Suppressor macrophage (primary cell): ENCODE results near the gene EIF5A.

ENCODE experiments used
- DNase-seq, 4 experiments: peaks; one replicate each; pipeline ENCODE4 v3.0.0-alpha.2; 2020 to 2022

Gene EIF5A

GRCh38 chr17:7313890-7314718 is 6.7 kb downstream of the EIF5A start:
- no peak for DNase-seq

- DNase-seq: peak; percentile 90 to 96 (median 94)
Measured at GRCh38 chr17:7314719-7315569, 7.5 kb downstream of the EIF5A start, which contains the start of gene GPS2. Gene GPS2 (minus strand): TSS chr17:7315360. CDS start chr17:7315052, 308 bp downstream.

- no peak for DNase-seq
Measured at GRCh38 chr17:7315570-7316235, 8.3 kb downstream of the EIF5A start.

GRCh38 chr17:7317161-7317803 is 9.9 kb downstream of the EIF5A start:
- no peak for DNase-seq

- no peak for DNase-seq
Measured at GRCh38 chr17:7318121-7318860, 10.9 kb downstream of the EIF5A start.

GRCh38 chr17:7321466-7321865 is 14.0 kb downstream of the EIF5A start:
- DNase-seq: no peak

GRCh38 chr17:7322520-7323194 is 15.2 kb downstream of the EIF5A start:
- DNase-seq: no peak

- DNase-seq: peak; percentile 43 to 76 (median 62)
Measured at GRCh38 chr17:7323731-7324437, 16.5 kb downstream of the EIF5A start.

GRCh38 chr17:7324438-7324779 is 17.0 kb downstream of the EIF5A start:
- no peak for DNase-seq

- no peak for DNase-seq
Measured at GRCh38 chr17:7325031-7325528, 17.7 kb downstream of the EIF5A start.

- DNase-seq: no peak
Measured at GRCh38 chr17:7326186-7326585, 18.8 kb downstream of the EIF5A start.

GRCh38 chr17:7327056-7327455 is 19.6 kb downstream of the EIF5A start:
- DNase-seq: no peak

GRCh38 chr17:7327501-7327900 is 20.1 kb downstream of the EIF5A start:
- no peak for DNase-seq

GRCh38 chr17:7328009-7328408 is 20.6 kb downstream of the EIF5A start:
- DNase-seq: no peak

- DNase-seq: no peak
Measured at GRCh38 chr17:7328840-7329373, 21.5 kb downstream of the EIF5A start, which contains the start of gene NEURL4. Gene NEURL4 (minus strand): TSS chr17:7329335. CDS start chr17:7329312, 23 bp downstream.

GRCh38 chr17:7329374-7329996 is 22.1 kb downstream of the EIF5A start:
- DNase-seq: peak; percentile 98 to 100 (median 100)

GRCh38 chr17:7329997-7330637 is 22.7 kb downstream of the EIF5A start:
- DNase-seq: peak; percentile 65 to 85 (median 78)

GRCh38 chr17:7330638-7331015 is 23.2 kb downstream of the EIF5A start:
- DNase-seq: no peak

GRCh38 chr17:7332111-7332510 is 24.7 kb downstream of the EIF5A start:
- DNase-seq: no peak
